SIG-M5 (cell line): ENCODE data around the gene DYTN.
A peak's percentile ranks its signal among the peaks of the same experiment; 100 is the strongest.
"Not testable (repeated sequence)": the region's sequence is repeated elsewhere in the genome, so short reads cannot be mapped to it uniquely, and the experiment has no call there.

Source experiments
- DNase-seq: peaks from one replicate; lab custom pipeline; 2025; lab: John Stamatoyannopoulos, UW

DYTN gene, protein sequence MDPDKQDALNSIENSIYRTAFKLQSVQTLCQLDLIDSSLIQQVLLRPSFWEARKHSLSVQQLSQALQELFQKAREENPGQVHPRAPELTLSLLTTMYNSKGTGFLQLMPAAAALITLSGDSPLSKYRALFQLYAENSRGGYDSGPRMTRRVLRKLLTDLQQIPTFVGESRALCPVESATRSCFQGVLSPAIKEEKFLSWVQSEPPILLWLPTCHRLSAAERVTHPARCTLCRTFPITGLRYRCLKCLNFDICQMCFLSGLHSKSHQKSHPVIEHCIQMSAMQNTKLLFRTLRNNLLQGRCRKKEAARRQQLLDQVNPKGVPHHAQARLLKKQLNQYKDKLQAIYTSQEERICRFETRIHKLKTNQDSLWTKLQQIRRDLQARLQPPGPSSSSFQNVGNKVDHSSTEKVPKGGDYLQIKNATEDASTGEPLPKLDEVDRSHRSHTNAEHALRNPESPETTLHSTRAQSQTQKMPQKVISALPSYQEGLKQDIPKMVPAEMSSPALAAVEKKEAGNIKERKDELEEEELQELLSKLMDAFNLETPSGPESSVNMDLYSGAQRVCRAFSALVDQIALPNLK

DNA sequence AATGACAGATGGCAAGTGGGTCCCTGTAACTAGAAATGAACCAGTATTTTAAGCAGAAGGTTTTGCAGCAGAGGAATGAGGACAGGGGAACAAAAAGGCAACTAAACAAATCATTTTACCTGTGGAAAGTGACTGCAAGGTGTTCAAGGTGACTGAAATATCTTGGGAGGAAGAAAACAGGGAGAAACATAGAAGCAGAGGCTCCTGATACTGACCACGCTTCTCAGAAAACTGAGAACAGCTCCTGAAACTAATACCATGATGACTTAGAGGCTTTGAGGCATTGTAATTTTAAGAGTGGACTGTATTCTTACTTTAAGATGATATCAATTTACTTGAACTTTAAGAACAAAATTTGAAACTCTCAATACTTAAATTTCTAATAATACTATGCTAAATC lies at the start of gene DYTN:
Gene DYTN (minus strand): TSS at position 101 of the 400 bp plus-strand sequence. CDS start 117 bp downstream, outside the sequence.
- no peak for DNase-seq

DNA sequence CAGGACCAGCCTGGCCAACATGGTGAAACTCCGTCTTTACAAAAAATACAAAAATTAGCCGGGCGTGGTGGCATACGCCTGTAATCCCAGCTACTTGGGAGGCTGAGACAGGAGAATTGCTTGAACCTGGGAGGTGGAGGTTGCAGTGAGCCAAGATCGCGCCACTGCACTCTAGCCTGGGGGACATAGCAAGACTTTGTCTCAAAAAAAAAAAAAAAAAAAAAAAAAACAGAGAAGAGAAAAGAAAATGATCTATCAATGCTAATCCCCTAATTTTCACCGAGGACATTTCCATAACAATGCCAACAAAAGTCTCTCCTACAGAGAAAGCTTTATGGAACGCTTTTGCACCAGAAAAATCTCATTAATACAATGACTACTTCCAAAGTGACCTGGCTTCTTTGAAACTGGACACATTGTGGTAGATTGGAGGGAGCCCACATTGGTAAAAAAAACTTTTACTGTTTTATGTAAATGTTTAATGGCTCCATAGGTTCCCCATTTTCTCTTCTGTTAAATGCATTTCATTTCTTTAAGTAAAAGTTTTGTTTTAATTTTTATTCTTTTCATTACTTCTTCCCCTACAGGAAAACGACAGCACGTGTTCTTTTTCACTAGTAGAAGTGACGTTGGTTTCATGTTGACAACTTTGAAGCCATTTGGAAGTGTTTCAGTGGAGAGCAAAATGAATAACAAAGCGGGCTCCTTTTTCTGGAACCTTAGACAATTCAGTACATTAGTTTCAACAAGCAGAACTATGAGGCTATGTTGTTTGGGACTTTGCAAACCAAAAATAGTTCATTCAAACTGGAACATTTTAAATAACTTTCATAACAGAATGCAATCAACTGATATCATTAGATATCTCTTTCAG lies 48.1 kb upstream of the DYTN start:
- DNase-seq, result no peak

DNA sequence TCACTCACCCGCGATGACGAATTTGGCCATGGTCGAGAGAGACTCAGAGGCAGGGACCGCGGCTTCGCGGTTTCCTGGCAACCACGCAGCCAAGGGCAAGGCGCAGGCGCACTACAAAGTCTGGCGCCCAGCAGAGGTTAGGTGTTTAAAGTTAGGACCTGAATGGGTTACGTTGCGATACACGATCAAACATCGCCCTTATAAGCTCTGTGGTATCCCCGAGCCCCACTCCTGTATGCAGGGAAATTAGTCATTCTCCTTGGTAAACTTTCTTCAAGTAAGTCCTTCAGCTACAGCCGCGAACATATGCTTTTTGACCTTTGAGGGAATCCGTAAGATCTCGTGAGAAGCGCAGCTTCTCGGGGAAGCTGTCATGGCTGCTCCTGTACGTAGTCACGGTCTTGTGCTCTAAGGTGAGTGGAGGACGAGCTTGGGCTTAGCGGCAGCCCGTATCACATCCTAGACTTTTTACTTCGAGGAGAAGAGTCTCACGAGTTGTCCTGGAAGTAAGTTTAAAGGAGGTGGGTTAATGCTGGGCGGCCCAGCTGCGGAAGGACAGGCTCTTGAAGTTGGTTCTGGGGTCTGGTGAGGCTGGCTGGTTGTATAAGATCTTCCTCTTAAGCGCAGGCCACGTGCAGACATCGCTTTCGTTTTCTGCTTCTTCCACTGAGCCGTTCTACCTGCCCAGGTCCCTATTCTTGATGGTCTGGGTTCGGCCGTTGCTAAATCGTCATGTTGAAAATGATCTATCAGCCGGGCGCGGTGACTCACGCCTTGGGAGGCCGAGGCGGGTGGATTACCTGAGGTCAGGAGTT lies 47.3 kb upstream of the DYTN start, which contains the start of the genes FASTKD2 and MDH1B:
Gene FASTKD2 (plus strand): TSS at position 365 of the 815 bp plus-strand sequence. CDS start 1,088 bp downstream, outside the sequence.
Gene MDH1B (minus strand): TSS at position 87 of the 815 bp plus-strand sequence. CDS start 57 bp downstream, at position 30.
- peak; percentile 80 for DNase-seq

DNA sequence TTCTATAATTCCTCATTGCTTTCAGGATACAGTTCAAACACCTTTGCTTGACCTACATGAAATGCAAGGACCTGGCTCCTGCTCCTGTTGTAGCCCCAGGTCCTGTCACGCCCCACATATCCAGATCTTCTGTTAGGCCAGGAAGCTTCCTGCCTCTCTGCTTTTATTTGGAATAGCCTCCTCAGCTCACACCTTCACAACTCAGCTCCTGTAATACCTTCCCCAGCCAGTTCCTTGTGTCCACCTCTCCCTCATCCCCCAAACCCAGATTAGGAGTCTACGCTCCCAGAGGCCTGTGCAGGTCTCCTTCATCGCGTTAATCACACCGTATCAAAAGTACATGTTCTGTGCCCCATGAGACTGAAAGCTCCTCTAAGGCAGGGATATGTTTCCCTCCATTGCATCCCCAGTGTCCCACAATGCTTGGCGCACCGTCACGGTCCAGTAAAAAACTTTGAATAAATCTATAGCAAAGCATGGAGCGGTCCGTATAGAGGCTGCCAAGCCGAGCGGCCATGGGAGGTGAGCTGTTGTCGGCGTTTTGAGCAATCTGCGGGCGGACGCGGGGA lies 46.6 kb upstream of the DYTN start:
- DNase-seq, result no peak

DNA sequence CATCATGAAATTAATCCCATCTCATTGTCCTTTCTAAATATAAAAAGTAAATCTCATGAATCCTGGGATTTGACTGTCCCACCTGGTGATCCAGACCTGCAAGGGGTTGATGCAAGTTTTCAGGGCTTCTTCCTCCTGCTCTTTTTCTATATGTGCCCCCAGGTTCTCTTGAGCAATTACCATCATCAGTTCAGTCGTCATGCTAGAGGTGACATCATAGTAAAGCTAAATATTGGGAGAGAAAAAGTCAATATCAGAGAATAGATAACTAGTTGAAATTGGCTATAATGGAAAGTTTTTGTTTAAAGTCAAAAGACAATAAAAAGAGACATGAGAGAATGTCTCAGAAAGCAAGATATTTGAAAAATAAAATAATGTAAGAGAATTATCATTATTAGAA lies 38.6 kb upstream of the DYTN start:
- no peak for DNase-seq

DNA sequence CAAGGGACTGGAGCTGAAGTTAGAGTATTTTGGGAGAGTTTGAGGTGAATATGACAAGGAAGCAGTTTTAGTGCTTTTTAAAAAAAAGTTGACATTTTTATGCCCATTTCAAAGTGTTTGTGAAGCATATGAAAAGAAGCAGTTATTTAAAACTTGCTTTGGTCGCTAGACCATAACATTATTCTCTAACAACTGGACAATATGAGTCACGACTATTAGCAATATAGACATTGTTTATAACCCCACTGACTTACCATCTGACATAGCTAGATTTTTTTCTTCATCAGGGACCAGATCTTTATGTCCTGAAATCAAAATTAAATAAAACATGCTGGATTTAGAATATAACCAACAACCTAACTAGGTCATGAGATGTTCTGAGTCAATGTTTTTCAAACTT lies 22.6 kb upstream of the DYTN start:
- no peak for DNase-seq

DNA sequence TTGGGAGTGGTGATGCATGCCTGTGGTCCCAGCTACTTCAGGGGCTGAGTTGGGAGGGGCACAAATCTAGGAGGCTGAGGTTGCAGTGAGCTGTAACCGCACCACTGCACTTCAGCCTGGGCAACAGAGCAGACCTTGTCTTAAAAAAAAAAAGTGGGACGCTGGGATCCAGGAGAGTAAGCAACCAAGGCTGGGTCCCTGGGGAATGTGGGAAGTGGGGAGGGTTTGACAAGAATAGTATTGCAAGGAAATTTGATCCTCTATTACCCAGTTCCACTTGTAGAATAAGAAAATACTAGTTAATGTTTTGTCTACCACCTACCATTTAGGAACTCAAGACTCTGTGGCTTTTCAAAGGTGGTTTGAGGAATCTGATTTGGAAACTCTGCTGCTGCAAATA lies 21.1 kb upstream of the DYTN start:
- DNase-seq, result no peak

DNA sequence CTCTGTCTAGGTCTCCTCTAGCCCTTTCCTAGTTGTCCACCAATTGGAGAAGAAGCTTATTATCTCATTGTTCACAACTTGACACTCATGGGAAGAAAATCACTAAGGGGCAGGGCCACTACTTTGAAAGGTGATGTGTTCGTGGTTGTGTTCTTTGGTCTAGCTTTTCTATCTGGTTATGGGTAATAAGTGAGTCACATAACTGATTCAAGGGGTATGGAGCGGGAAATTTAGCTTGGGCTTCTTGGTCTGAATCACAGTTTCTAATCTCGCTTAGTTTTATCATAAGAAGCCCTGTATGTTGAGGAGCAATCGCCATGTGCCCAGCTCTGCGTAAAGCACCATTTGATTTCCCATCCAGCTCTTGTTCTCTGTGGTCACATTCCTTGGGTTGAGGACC lies 18.7 kb upstream of the DYTN start:
- DNase-seq, result no peak

DNA sequence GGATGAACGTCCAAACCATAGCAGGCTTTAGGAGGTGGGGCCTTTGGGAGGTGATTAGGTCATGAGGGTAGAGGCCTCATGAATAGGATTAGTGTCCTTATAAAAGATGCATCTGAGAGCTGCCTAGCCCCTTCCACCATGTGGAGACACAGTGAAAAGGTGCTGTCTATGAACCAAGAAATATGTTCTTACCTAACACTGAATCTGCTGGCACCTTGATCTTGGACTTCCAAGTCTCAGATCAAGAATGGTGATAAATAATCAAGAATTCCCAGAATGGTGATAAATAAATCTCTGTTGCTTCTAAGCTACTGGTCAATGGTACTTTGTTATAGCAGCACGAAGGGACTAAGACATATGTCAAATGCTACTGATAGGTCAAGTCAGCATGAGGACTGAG lies 15.1 kb upstream of the DYTN start:
- no peak for DNase-seq

DNA sequence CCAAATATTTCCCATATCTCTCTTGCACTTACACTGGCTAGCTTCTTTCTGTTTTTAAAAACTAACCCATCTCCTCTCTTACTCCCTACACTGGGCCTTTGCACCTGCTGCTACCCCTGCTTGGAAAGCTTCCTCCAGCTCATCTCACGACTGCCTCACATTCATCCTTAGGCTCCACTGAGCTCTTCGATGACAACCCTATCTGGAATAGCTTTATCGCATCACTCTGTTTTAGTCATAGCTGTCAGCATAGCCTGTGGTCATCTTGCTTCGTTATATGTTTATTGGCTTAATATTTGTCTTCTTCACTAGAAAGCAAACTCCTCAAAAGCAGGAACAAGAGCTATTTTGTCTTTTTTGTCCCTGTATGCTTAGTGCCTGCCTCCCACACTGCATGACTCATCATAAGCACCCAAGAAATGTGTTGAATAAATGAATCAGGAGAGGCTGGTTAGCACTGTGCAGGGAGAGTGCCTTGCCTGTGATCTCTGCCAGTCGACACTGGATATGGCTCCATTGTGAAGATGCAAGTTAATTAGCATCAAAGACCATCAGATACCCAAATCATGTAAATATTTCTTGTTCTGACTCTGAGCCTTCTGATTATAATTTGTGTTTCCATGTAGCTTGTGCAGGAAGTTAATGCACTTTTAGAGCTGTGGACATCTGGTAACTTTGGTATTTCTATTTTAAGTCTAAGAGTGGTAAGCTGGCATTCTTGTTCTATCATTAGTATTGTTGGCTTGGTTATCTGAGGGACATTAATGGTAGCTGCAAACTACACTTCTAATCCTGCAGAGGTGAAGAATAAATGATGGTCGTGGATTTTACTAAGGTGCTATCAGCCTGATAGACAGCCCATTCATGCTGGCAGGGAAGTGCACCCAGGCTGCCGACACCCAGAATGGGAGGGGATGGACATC lies 10.3 kb upstream of the DYTN start:
- DNase-seq, result no peak

DNA sequence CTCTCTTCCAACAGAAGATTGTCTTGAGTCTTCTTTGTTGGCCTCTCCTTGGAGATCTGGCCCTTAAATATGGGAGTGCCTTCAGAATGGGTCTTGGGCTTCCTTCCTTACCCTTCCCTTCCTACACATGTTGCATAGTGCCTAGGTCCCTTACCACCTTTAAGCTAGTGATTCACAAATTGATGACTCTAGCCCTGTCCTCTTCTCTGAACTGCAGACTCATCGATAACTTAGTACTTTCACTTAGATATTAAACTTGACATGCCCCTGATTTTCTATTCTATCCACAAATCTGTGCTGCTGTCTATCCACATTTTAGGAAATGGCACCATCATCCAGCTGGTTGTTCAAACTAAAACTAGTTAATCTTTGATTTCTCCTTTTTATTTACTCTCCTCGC lies 9.1 kb upstream of the DYTN start:
- no peak for DNase-seq

DNA sequence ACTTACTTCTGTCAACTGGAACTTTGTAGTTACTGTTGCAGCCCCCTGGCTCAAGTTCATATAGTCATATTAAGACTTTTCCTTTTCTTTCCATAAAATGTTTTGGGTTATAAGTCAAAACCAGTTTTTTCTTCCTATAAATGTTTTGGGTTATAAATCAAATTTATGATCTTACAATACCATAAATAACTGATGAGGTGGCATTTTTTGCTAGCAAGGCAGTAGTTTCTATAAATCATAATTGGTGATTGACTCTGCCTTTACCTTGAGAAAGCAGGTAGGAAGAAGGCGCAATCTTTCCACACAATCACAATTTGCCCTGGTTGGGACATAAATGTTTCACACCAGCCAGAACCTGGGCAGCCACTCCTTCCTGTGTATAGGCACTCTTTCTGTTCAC lies 5.1 kb upstream of the DYTN start:
- DNase-seq, result no peak

DNA sequence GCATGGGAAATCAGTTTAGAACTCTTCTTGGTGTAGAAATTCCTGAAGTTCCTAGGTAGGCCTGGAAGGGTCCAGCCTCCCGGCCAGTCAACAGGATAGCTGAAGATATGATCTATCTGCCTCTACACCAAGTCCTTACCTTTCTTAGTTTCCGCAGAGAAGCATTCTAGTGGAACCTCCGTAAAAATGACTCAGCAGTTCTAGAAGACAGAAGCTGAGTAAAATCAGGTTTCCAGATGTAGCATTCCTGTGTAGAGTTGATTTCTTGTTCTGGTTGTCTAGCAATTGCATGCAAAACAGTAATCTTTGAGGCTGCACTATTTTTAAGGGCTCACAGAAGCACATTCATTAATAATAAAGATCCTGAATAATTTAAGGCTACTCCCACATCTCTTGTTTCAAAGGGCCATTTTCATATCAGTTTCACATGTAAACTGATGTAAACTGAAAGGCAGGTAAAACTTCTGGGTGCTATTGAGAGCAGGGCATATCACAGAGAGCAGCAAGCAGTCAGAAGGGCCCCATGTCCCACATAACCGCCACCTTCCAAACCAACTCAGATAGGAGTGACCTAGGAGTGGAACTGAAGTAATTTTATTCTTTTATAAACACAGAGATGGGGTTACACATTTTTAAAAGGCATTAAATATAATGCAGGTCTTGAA lies 3.2 kb upstream of the DYTN start:
- no peak for DNase-seq

DNA sequence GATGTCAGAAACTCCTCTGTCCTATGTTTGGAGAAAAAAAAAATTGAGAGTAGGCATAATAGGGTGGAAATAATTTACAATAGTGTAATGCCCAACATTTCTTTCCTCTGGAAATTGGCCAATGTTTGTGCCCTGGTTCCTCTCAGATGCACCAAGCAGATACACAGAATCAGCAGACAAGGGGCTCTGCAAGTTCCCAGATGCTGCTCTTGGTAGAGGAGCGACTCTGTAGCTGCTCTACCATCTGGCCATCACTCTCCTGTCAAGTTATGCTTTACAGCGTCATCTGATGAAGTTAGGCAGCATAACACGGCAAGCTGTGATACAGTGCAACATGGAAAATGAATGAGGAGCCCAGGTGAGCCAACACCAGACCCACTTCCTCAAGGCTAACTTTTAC lies 1.6 kb downstream of the DYTN start:
- DNase-seq, result no peak

DNA sequence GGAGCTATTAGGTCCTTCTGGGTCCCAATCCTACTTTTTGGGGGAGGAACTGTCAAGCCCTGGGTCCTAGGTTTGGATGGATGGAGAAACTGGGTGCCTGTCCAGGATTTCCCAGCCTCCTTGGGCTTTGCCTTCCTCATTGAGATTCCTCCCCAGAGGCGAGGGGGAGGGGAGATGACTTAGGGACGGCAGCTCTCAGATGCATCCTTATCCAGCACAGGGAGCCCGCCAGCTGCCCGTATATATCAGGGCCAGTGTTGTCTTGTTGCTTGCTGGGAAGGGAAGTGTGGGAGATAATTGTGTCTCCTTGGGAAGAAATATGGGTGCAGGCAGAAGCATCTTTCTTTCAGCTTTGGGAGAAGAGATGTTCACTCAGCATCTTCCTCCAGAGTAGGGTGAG lies 3.0 kb downstream of the DYTN start:
- not testable (repeated sequence) for DNase-seq

DNA sequence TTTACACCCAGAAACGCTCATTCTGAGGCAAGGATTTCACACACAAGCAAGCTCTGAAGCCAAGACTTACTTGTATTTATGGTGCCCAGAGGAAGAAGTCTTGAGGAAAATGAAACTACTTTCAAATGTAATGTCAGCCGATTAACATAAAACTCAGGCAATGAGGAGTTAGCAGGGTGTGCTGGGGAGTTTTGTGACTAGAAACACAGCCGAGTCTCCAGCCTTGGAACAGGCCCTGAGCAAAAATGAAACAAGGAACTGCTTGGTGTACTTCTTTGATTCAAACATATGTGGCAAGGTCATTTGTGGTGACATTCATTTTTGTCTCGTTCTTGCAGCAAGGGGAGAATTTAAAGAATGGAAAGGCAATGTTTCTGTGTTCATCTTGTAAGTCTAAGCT lies 4.5 kb downstream of the DYTN start:
- DNase-seq, result no peak

DNA sequence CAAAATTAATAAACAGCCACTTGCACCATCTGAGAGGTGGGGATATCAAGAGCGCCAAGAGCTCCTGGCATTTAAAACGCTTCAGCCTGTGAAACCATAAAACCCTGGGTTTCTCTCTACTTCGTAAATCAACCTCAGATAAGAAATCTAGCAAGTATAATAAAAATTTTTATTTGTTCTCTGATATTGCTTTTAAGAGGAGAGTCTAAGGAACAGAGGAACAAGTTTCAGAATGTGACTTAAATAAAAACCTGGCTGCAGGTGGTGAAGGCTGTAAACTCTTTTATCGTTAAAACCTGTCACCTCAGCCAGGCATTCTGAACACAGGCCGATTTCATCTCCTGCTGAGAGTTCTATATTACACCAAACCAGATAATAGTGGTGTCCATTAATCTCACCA lies 9.9 kb downstream of the DYTN start:
- DNase-seq, result no peak

DNA sequence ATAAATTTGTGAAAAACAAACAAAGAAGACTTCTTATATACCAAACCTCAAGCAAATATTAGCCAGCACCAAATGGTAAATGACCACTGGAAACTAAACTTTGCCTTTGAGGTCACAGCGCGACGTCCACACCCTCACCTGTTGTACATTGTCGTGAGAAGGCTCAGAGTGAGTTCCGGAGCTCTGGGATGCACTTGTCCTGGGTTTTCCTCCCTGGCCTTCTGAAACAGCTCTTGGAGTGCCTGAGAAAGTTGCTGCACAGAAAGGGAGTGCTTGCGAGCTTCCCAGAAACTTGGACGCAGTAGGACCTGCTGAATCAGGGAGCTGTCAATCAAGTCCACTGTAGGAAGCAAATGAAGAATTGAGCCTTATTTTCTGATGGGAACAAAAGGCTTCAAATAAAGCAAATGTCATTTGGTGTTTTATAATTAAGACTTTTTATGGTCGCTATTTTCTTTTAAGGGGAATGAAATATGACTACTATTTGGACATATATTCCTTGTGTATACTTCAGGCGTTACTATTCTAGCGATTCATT lies 11.0 kb downstream of the DYTN start:
- no peak for DNase-seq

DNA sequence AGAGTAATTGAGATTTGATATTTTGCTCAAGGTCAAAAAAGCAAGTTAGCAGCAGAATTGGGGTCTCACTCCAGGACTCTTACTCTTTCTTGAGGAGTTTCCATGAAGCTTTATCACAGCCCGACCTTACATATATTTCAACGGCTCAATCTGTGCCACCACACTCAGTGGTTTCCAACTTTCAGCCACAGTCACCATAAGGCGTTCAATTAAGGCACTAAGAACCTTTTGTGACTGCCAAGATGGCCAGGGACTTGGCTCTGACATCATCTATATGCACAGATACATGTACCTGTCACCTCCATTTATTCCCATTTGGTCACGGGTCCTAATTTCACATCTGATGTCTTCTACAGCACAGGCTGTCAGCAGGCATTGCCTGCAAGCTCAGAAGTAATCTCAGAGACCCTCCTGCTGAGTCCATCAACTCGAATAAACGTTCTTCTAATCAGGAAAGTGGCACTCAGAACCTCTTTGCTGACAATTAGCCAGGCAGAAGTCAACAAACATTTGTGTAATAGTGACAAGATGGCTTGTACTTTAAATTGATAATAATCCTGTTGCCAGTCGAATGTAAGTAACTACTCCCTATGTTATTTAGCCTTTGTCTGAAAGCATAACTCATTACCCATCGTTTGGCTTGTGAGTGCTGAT lies 16.1 kb downstream of the DYTN start:
- no peak for DNase-seq
